Mucosa of rectum (tissue), 2 donors: Measurements from ENCODE around the gene LENEP.

Source experiments
- H3K27ac ChIP-seq, 2 donors: one replicate each; pipeline ENCODE4 v1.7.0; 2013; ENCODE audit warnings: inconsistent platforms in 2 of 2, low read depth in 2 of 2, low read length in 2 of 2
- H3K27me3 ChIP-seq, 2 donors: one replicate each; pipeline ENCODE4 v1.7.0; 2013; ENCODE audit warnings: low read length in 2 of 2; ENCODE audit not compliant: control insufficient read depth in 2 of 2, insufficient read depth in 2 of 2
- H3K36me3 ChIP-seq, 2 donors: one replicate each; pipeline ENCODE4 v1.7.0; 2013; ENCODE audit warnings: low read length in 2 of 2; ENCODE audit not compliant: control insufficient read depth in 2 of 2, insufficient read depth in 2 of 2
- H3K4me1 ChIP-seq, 2 donors: one replicate each; pipeline ENCODE4 v1.7.0; 2013; ENCODE audit warnings: low read length in 2 of 2, mild to moderate bottlenecking in 1 of 2; ENCODE audit not compliant: control insufficient read depth in 2 of 2, insufficient read depth in 2 of 2
- H3K4me3 ChIP-seq, 2 donors: one replicate each; pipeline ENCODE4 v1.7.0; 2013; ENCODE audit warnings: low read length in 2 of 2
- H3K9ac ChIP-seq, 2 donors: one replicate each; pipeline ENCODE4 v1.7.0; 2013; ENCODE audit warnings: low read length in 2 of 2, low read depth in 1 of 2, mild to moderate bottlenecking in 1 of 2
- H3K9me3 ChIP-seq, 2 donors: one replicate each; pipeline ENCODE4 v1.7.0; 2013; ENCODE audit warnings: low read length in 2 of 2; ENCODE audit not compliant: control insufficient read depth in 2 of 2
- donor health status: healthy.
- donor health status: Normal muscosa, but diverticular disease.

Gene LENEP

DNA sequence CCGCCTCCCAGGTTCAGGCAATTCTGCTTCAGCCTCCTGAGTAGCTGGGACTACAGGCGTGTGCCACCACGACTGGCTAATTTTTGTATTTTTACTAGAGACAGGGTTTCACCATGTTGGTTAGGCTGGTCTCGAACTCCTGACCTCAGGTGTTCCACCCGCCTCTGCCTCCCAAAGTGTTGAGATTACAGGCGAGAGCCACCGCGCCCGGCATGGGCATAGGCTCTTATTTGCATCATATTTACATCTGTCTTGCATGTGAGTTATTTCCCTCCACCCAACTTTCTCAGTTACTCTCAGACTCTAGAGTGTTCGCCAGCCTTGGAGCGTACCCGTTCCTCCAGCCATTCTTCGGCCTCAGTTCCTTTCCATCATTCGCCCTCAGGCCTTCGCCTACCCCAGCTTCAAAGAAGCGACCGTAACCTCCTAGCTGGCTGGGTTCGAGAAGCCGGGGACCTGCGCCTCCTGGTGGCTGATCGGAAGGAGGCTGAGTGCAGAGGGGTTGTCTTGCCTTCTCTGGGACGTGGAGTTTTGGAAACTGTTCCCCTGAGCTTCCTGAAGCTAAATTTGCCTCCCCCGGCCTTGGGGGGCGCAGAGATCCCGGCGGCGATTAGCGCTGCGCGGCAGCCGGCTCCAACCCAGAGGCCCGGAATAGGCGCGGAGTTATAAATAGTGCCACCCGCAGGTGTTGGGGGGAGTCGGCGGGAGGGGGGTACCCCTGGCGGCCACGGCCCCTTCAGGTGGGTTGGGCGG, 5.6 kb downstream of the LENEP start:
- H3K9ac ChIP-seq, result peak overlapping the region in 1 of 2 donors; percentile 46
- H3K36me3 ChIP-seq, result peaks cover 0 to 3% of the 10 kb centered on the region in 2 donors
- no peaks in the 10 kb centered on the region for H3K9me3 ChIP-seq
- peak overlapping the region; percentile 7 to 99 for H3K27ac ChIP-seq
- H3K27me3 ChIP-seq, result no peaks in the 10 kb centered on the region
- H3K4me1 ChIP-seq, result peaks cover 8 to 21% of the 10 kb centered on the region in 2 donors
- peak overlapping the region; percentile 40 to 66 for H3K4me3 ChIP-seq

DNA sequence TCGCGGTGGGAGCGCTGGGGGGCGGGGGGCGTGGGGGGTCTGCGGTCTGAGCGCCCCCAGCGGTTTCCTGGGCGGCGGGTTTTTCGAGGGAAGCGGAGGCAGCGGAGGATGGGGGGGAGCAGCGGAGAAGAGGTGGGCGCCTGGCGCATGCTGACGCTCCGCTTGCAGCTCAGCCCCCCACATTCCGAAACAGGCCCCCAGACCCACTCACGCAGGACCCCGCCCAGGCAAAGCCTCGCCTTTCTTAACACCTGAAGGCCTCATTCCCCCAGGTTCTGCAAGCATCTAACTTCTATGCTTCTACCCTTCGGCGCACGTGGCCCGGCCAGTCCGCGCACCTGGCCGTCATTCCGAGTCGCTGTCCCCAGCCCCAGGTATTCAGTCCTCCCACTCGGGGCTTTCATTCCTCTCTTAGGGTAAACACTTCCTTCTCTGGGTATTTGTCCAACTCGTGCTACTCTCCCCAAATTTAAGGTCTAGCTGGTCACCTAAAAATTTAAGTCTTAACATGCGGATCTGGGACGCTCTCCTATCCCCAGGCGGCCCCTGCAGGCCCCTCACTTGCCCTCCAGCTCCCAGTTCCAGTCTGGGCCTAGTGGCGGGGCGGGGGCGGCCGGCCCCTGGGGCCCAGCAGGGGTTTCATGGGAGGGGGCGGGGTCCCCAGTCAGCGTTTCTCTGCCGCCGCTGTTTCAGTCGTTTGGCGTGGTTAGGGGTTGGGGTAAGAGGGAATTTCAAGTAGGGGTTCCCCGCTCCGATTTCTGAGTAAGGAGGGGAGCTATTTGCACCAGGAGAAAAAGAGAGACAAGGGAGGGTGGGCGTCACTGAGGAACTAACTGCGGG, 6.4 kb downstream of the LENEP start:
- Histone ChIP-seq H3K27ac (peak overlapping the region; percentile 99), H3K36me3 (peaks cover 0 to 3% of the 10 kb centered on the region in 2 donors), H3K27me3 (no peaks in the 10 kb centered on the region), H3K4me3 (peak overlapping the region; percentile 87 to 88), H3K9ac (peak overlapping the region; percentile 89 to 92), H3K4me1 (peaks cover 16 to 29% of the 10 kb centered on the region in 2 donors), H3K9me3 (no peaks in the 10 kb centered on the region)

DNA sequence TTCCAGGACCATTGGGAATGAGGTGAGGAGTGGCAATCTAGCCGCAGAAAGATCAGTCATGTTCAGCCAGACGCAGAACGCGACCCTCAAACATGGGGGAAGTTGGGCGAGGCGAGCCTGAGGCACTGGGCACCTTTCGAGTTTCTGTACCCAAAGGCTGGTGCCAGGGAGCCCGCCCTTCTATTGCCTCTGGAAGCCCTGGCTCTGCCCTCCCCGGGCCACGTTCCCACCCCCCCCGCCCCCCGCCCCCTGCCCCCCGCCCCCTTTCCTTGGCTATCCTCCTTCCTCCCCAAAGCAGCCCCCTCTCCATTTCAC, 7.0 kb downstream of the LENEP start:
- Histone ChIP-seq H3K9me3 (no peaks in the 10 kb centered on the region), H3K36me3 (peaks cover 0 to 3% of the 10 kb centered on the region in 2 donors), H3K27ac (peak overlapping the region; percentile 99), H3K4me1 (peaks cover 20 to 34% of the 10 kb centered on the region in 2 donors), H3K9ac (peak overlapping the region; percentile 89 to 93), H3K4me3 (peak overlapping the region; percentile 87 to 88), H3K27me3 (no peaks in the 10 kb centered on the region)

DNA sequence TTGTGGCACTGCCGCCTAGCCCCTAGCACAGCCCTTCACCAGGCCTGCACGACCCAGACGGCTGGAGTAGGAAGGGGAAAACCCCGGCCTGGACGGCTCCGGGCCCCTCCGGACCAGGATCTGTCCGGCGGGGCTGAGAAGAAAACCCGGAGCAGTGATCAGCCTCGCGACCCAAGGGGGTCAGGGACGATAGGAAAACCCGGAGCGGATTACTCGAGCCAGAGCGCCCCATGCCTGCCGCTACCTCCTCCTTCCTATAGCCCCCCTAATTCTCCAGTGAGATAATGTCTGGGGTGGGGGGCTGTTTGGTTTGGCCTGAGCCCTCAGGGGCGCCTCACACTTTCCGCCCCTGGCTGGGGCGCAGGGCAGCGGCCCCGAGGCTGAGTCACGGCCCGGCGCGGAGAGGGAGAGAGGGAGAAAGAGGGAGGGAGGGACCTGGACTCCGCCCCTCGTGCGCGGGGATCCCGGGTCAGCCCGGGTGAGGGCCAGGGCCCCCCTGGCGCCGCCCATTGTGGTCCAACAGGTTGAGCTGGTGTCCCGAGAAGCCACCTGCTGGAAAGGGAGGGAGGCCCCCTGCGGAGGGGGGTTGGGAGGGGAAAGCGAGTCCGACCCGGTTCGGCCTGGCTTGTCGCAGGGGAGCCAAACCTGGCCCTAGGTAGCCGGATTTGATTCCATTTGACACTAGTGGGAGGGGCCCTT, 7.5 kb downstream of the LENEP start:
- peak overlapping the region; percentile 87 to 88 for H3K4me3 ChIP-seq
- no peaks in the 10 kb centered on the region for H3K27me3 ChIP-seq
- H3K9ac ChIP-seq, result peak overlapping the region; percentile 89 to 93
- peaks cover 0 to 3% of the 10 kb centered on the region in 2 donors for H3K36me3 ChIP-seq
- H3K4me1 ChIP-seq, result peaks cover 25 to 38% of the 10 kb centered on the region in 2 donors
- no peaks in the 10 kb centered on the region for H3K9me3 ChIP-seq
- H3K27ac ChIP-seq, result peak overlapping the region; percentile 99

DNA sequence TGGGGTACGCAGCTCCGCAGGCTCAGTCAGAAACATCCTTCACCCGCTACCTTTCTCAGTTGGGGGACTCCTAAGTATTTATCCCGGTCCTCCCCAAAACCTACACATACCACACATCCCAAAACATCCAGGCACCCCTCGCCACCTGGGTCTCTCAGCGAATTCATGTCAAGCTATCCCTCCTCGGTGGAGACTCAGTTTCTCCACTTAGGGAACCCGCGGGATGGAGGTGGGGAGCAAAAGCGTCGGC, 8.0 kb downstream of the LENEP start:
- Histone ChIP-seq H3K36me3 (peaks cover 0 to 3% of the 10 kb centered on the region in 2 donors), H3K9me3 (no peaks in the 10 kb centered on the region), H3K4me1 (peaks cover 30 to 38% of the 10 kb centered on the region in 2 donors), H3K27me3 (no peaks in the 10 kb centered on the region), H3K27ac (peak overlapping the region; percentile 99), H3K9ac (peak overlapping the region; percentile 89 to 93), H3K4me3 (peak overlapping the region; percentile 87 to 88)

DNA sequence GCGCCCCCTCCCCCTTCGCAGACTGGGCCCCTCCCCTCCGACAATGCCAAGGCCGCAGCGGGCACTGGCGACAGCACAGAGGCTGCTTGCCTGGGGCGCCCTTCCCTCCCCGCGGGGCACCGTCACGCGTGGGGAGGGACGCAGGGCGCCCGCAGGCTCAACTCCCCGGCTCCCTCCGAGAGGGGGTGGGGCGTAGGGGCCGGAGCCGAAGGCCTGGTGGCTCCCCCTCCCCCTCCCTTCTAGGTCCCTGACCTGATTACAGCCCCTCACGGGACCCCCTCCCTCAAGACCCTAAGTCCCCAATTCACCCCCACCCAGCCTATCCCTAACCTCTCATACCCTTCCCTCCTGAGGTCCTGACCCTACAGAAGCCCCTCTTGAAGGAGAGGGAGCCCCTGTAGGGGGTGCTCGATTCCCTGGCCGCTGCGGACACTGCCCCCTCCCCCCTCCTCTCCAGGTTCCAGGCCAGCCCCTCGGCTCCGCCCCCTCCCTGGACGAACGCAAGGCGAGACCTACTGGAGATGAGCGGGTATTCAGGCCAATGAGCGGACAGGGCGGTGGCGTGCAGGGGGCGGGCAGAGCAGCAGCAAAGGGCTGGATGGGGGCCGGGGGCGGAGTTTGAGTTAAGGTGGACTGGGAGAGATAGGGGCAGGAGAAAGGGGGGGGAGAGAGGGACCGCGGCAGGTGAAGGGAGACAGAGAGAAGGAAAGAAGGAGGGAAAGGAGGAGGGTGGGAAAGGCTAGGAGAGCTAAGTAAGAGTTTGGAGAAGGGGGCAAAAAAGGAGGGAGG, 8.5 kb downstream of the LENEP start:
- peak overlapping the region; percentile 99 for H3K27ac ChIP-seq
- peak overlapping the region; percentile 89 to 93 for H3K9ac ChIP-seq
- H3K9me3 ChIP-seq, result no peaks in the 10 kb centered on the region
- no peaks in the 10 kb centered on the region for H3K27me3 ChIP-seq
- H3K4me1 ChIP-seq, result peaks cover 35 to 43% of the 10 kb centered on the region in 2 donors
- H3K4me3 ChIP-seq, result peak overlapping the region; percentile 87 to 88
- H3K36me3 ChIP-seq, result peaks cover 0 to 3% of the 10 kb centered on the region in 2 donors

DNA sequence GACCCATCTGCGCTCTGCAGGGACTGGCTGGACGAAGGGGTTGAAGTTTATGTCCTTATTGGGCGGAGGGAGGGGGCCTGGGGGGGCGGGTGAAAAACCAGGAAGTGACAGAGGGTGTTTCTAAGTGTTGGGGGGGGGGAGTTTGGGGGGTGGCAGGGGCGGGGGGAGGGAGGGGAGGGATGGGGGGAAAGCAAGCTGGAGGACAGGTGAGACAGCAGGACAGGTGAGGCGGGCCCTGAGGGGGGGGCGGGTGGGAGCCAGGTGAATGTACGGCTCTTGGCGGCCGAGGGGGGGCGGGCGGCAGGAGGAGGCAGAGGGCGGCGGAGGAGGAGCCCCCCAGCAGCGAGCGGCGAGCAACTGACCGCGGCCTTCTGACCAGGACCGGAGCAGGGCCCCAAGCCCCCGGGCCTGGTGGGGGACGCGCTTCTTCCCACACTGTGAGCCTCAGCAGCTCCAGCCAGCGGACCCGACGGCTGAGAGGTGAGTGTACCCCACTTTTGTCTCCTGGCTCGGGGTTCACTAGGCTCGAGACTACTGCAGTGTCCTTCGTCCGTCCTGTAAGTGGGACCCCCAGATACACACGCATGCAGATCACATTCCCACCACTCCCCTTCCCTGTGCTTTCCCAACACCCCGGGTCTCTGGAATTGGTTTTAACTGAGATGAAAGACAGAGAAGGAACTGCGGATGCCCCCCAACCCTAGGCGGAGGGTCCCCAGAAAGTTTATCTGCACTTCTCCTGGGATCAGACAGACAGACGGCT, 9.3 kb downstream of the LENEP start, which contains the start of gene ZBTB7B:
Gene ZBTB7B (plus strand): TSS at position 339 of the 763 bp plus-strand sequence. CDS start 11,859 bp downstream, outside the sequence.
- Histone ChIP-seq H3K27me3 (no peaks in the 10 kb centered on the region), H3K9me3 (no peaks in the 10 kb centered on the region), H3K4me1 (peaks cover 43 to 51% of the 10 kb centered on the region in 2 donors)

DNA sequence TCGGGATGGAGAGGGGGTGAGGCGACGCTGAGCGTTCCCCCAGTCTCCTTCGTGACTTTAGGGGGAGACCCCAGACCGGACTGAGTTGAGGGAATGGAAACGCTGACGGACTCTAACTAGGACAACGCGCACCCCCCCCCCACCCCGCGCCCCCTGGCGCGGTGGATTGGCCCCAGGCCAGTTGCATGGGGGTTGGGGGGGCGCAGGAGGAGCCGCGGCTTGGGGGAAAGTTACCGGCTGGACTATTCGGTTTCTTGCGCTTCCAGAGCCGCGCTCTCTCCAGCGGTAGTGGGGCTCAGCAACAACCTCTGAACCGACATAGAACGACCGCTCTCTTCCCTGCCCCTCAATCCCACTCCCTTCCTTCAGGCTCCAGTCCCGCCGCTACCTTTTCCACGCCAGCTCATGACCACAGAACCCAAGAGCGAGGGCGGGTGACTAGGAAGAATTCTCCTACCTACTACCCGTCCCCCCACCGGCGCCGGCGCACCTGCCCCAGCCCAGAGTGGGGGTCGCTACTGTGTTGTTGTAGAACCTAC, 9.9 kb downstream of the LENEP start:
- Histone ChIP-seq H3K36me3 (peaks cover 0 to 3% of the 10 kb centered on the region in 2 donors), H3K27me3 (no peaks in the 10 kb centered on the region), H3K27ac (peak overlapping the region; percentile 98 to 99), H3K9me3 (no peaks in the 10 kb centered on the region), H3K4me1 (peaks cover 48 to 57% of the 10 kb centered on the region in 2 donors), H3K4me3 (peak overlapping the region; percentile 95 to 100), H3K9ac (peak overlapping the region; percentile 100)

More for the DNA sequence above, 9.3 kb downstream of the LENEP start, which contains the start of gene ZBTB7B:
- H3K36me3 ChIP-seq, result peaks cover 0 to 3% of the 10 kb centered on the region in 2 donors
- peak within 1 kb of the TSS; percentile 95 to 100 for H3K4me3 ChIP-seq
- peak within 1 kb of the TSS; percentile 100 for H3K9ac ChIP-seq
- H3K27ac ChIP-seq, result peak within 1 kb of the TSS; percentile 99
